CD4-positive, alpha-beta T cell (primary cell): ENCODE measurements around the gene FAN1. TPM values are rescaled to one million over a fixed set of nuclear protein-coding genes. Genes with fewer than 3 reads are reported as not detected.

ENCODE experiments used
- ATAC-seq: fragments of 200-7000 bp; cut with Tn5 transposase; one replicate; pipeline ENCODE4 v1.10.0; 2022; ENCODE audit warnings: mild to moderate bottlenecking; ENCODE audit not compliant: poor library complexity
- CTCF ChIA-PET: fragments of 350-600 bp; sonication (Branson Sonifier 250); formaldehyde crosslinking; loops from one replicate; lab custom pipeline; 2021; ENCODE audit warnings: antibody characterized with exemption, inconsistent platforms; lab: Charles Lee
- POLR2A ChIA-PET: fragments of 350-600 bp; sonication (Branson Sonifier 250); formaldehyde crosslinking; loops from one replicate; lab custom pipeline; 2021; ENCODE audit warnings: antibody characterized with exemption, inconsistent platforms; lab: Charles Lee
- DNase-seq, 14 experiments: peaks; one replicate each; pipeline ENCODE4 v3.0.0-alpha.2; 2013 to 2020; ENCODE audit warnings: mixed read lengths in 2 of 14
- H3K27ac ChIP-seq, 2 donors: one replicate each; pipeline versions ENCODE4 v1.5.1 to v1.7.0; 2013; ENCODE audit warnings: low read length in 2 of 2, low read depth in 1 of 2, mild to moderate bottlenecking in 1 of 2
- H3K27me3 ChIP-seq, 2 experiments: 1 replicate in 1 of 2; 2 replicates in 1 of 2; pipeline versions ENCODE4 v1.6.1 to v1.7.0; 2013; ENCODE audit warnings: low read length in 2 of 2, control low read depth in 1 of 2, mild to moderate bottlenecking in 1 of 2, moderate library complexity in 1 of 2; ENCODE audit not compliant: insufficient read depth in 2 of 2, control insufficient read depth in 1 of 2
- H3K36me3 ChIP-seq: one replicate; pipeline ENCODE4 v1.6.1; 2013; ENCODE audit warnings: low read length, control low read depth; ENCODE audit not compliant: insufficient read depth
- H3K4me1 ChIP-seq: one replicate; pipeline ENCODE4 v1.6.1; 2013; ENCODE audit warnings: low read length, control low read depth; ENCODE audit not compliant: insufficient read depth
- H3K4me3 ChIP-seq: one replicate; pipeline ENCODE4 v1.5.1; 2013; ENCODE audit warnings: mild to moderate bottlenecking, low read length, moderate library complexity
- H3K9me3 ChIP-seq, 2 experiments: 1 replicate in 1 of 2; 2 replicates in 1 of 2; pipeline versions ENCODE4 v1.6.1 to v1.7.0; 2013; ENCODE audit warnings: low read length in 2 of 2, mild to moderate bottlenecking in 2 of 2, control low read depth in 1 of 2, moderate library complexity in 1 of 2; ENCODE audit not compliant: control insufficient read depth in 1 of 2, insufficient read depth in 1 of 2
- H3K27ac Mint-ChIP-seq: one replicate; pipeline ENCODE4 v1.8.0; 2020; ENCODE audit warnings: mixed read lengths
- H3K27me3 Mint-ChIP-seq: one replicate; pipeline ENCODE4 v1.8.0; 2021; ENCODE audit warnings: mixed read lengths
- H3K36me3 Mint-ChIP-seq: one replicate; pipeline ENCODE4 v1.8.0; 2021; ENCODE audit warnings: low read depth, mixed read lengths
- H3K4me1 Mint-ChIP-seq: one replicate; pipeline ENCODE4 v1.8.0; 2021; ENCODE audit warnings: low read depth, mixed read lengths
- H3K4me3 Mint-ChIP-seq: one replicate; pipeline ENCODE4 v1.8.0; 2020; ENCODE audit warnings: mild to moderate bottlenecking, mixed read lengths
- H3K9me3 Mint-ChIP-seq: one replicate; pipeline ENCODE4 v1.8.0; 2020; ENCODE audit warnings: mixed read lengths
- CTCF ChIP-seq: fragments of 200-600 bp; IDR thresholded peaks from one replicate; pipeline ENCODE4 v1.8.0; 2022; ENCODE audit warnings: antibody characterized with exemption, mild to moderate bottlenecking
- intact Hi-C, 2 experiments: fragments of 100-400 bp; cut with DNase I in 1 of 2; cut with micrococcal nuclease in 1 of 2; formaldehyde crosslinking; loops; one replicate each; pipeline versions ENCODE4 v1.15.1 to v1.9.0; 2023 to 2025; cut with DNase I, micrococcal nuclease
- total RNA-seq, 174 experiments: library from RNA in 2 of 174; stranded (reverse) in 2 of 174; gene quantifications; one replicate each; pipeline ENCODE4 v1.2.3 and lab custom pipeline; 2021 to 2026

The FAN1 gene
- total RNA-seq, 2 experiments from 2014 or later = 15.3 to 15.9 TPM

- H3K27me3 Mint-ChIP-seq = no peaks in the 10 kb centered on the region
- TF ChIP-seq CTCF = no peak
- ChIA-PET CTCF (no interaction called here), POLR2A (no interaction called here)
- H3K4me3 ChIP-seq = no peak overlapping the region
- H3K27ac Mint-ChIP-seq = no peak overlapping the region
- no peaks in the 10 kb centered on the region for H3K27me3 ChIP-seq
- H3K4me1 ChIP-seq = no peaks in the 10 kb centered on the region
- H3K27ac ChIP-seq = no peak overlapping the region
- no peaks in the 10 kb centered on the region for H3K4me1 Mint-ChIP-seq
- no peak for ATAC-seq
- peaks cover 89% of the 10 kb centered on the region for H3K36me3 ChIP-seq
- H3K9me3 Mint-ChIP-seq = no peaks in the 10 kb centered on the region
- intact Hi-C loops = no loop called here
- DNase-seq = no peak
- H3K9me3 ChIP-seq = no peaks in the 10 kb centered on the region
- no peak overlapping the region for H3K4me3 Mint-ChIP-seq
- peaks cover 95% of the 10 kb centered on the region for H3K36me3 Mint-ChIP-seq
Observed at GRCh38 chr15:30941520-30941919, 37.8 kb downstream of the FAN1 start.

- ChIA-PET CTCF (no interaction called here), POLR2A (no interaction called here)
- Mint-ChIP-seq H3K4me3 (no peak overlapping the region), H3K9me3 (no peaks in the 10 kb centered on the region), H3K4me1 (no peaks in the 10 kb centered on the region), H3K27ac (no peak overlapping the region), H3K36me3 (peaks cover 99% of the 10 kb centered on the region), H3K27me3 (no peaks in the 10 kb centered on the region)
- ATAC-seq (no peak), DNase-seq (no peak)
- H3K4me1 ChIP-seq = no peaks in the 10 kb centered on the region
- no peaks in the 10 kb centered on the region for H3K9me3 ChIP-seq
- no peaks in the 10 kb centered on the region for H3K27me3 ChIP-seq
- H3K27ac ChIP-seq = no peak overlapping the region
- no peak for TF ChIP-seq CTCF
- peaks cover 92% of the 10 kb centered on the region for H3K36me3 ChIP-seq
- intact Hi-C loops = no loop called here
- H3K4me3 ChIP-seq = no peak overlapping the region
Observed at GRCh38 chr15:30943654-30944335, 40.1 kb downstream of the FAN1 start.

GRCh38 chr15:30953183-30953582, 49.5 kb downstream of the FAN1 start:
- TF ChIP-seq CTCF = no peak
- H3K27me3 Mint-ChIP-seq = no peaks in the 10 kb centered on the region

More at GRCh38 chr15:30953183-30953582, 49.5 kb downstream of the FAN1 start:
- Mint-ChIP-seq H3K27ac (no peak overlapping the region), H3K9me3 (no peaks in the 10 kb centered on the region), H3K36me3 (peaks cover 98% of the 10 kb centered on the region), H3K4me1 (no peaks in the 10 kb centered on the region), H3K4me3 (no peak overlapping the region)
- Histone ChIP-seq H3K36me3 (peaks cover 88% of the 10 kb centered on the region), H3K27me3 (no peaks in the 10 kb centered on the region), H3K4me1 (no peaks in the 10 kb centered on the region), H3K27ac (no peak overlapping the region), H3K9me3 (no peaks in the 10 kb centered on the region), H3K4me3 (no peak overlapping the region)
- POLR2A ChIA-PET = no interaction called here
- DNase-seq = no peak
- intact Hi-C loops = no loop called here
- CTCF ChIA-PET = no interaction called here
- ATAC-seq = no peak
